A673 (cell line): ENCODE data around the gene KIFBP. TPM values are rescaled to one million over a fixed set of nuclear protein-coding genes. Genes with fewer than 3 reads are reported as not detected.

Source experiments
- BruUV-seq: library from RNA; stranded (reverse); fragments of 400-500 nt; replicated peaks from 2 replicates; lab custom pipeline; 2021; lab: Mats Ljungman, UMichigan
- CTCF ChIA-PET: fragments of 300-600 bp; sonication (Branson Sonifier 250); formaldehyde crosslinking; loops from one replicate; lab custom pipeline; 2022; ENCODE audit warnings: antibody characterized with exemption; lab: Charles Lee
- POLR2A ChIA-PET: fragments of 300-600 bp; sonication (Branson Sonifier 250); formaldehyde crosslinking; loops from one replicate; lab custom pipeline; 2022; ENCODE audit warnings: antibody characterized with exemption; ENCODE audit not compliant: low non-redundant PET; lab: Charles Lee
- DNase-seq: peaks from one replicate; pipeline ENCODE4 v3.0.0-alpha.2; 2015; ENCODE audit warnings: low spot score
- H3K27ac ChIP-seq: fragments of 200-600 bp; sonication (generic); 2 replicates; pipeline ENCODE4 v1.5.1; 2016; ENCODE audit warnings: mixed run types, low read depth, mild to moderate bottlenecking, mixed read lengths, antibody characterized with exemption, low read length; ENCODE audit not compliant: poor library complexity, severe bottlenecking
- H3K27me3 ChIP-seq: fragments of 200-600 bp; sonication (generic); replicated peaks from 2 replicates; pipeline ENCODE4 v1.6.1; 2017; ENCODE audit warnings: mixed run types, low read depth, mild to moderate bottlenecking, mixed read lengths, antibody characterized with exemption, low read length; ENCODE audit not compliant: insufficient read depth, poor library complexity
- H3K36me3 ChIP-seq: fragments of 200-600 bp; sonication (generic); 2 replicates; pipeline ENCODE4 v1.6.1; 2016; ENCODE audit warnings: mixed run types, mild to moderate bottlenecking, mixed read lengths, antibody characterized with exemption, low read length; ENCODE audit not compliant: insufficient read depth, poor library complexity, severe bottlenecking
- H3K4me1 ChIP-seq: fragments of 200-600 bp; sonication (generic); 2 replicates; pipeline ENCODE4 v1.6.1; 2017; ENCODE audit warnings: mixed run types, mild to moderate bottlenecking, mixed read lengths, antibody characterized with exemption, low read length; ENCODE audit not compliant: insufficient read depth, poor library complexity, severe bottlenecking
- H3K4me3 ChIP-seq: fragments of 200-600 bp; sonication (generic); 2 replicates; pipeline ENCODE4 v1.5.1; 2016; ENCODE audit warnings: low read depth, mixed run types, mild to moderate bottlenecking, mixed read lengths, low read length; ENCODE audit not compliant: poor library complexity, severe bottlenecking
- H3K9me3 ChIP-seq: fragments of 200-600 bp; sonication (generic); 2 replicates; pipeline ENCODE4 v1.6.1; 2016; ENCODE audit warnings: mixed run types, low read depth, mild to moderate bottlenecking, mixed read lengths, antibody characterized with exemption, low read length; ENCODE audit not compliant: poor library complexity, severe bottlenecking
- EZH2 ChIP-seq: fragments of 200-600 bp; sonication (generic); IDR thresholded peaks from 2 replicates; pipeline ENCODE4 v1.6.1; 2017; ENCODE audit warnings: borderline replicate concordance, low read depth, mild to moderate bottlenecking, mixed read lengths, antibody characterized with exemption, low read length; ENCODE audit not compliant: poor library complexity, severe bottlenecking
- intact Hi-C: fragments of 100-400 bp; cut with micrococcal nuclease; formaldehyde crosslinking; loops from one replicate; pipeline ENCODE4 v1.10.0; 2022; ENCODE audit not compliant: unreplicated experiment
- total RNA-seq: library from RNA; stranded (reverse); gene quantifications from 2 replicates; pipeline ENCODE4 v1.2.3, GENCODE V29; 2021
- TF ChIP-seq, protein P1 (sequence below): fragments of 300-800, 200-600 bp; sonication (generic); conservative IDR thresholded peaks from 2 replicates; pipeline ENCODE4 v1.5.1; 2017; ENCODE audit warnings: low read depth, mild to moderate bottlenecking, antibody characterized with exemption, low read length, moderate library complexity, mixed read lengths

The KIFBP gene
- total RNA-seq, 1 experiment from 2014 or later, result 42.8 TPM

- Histone ChIP-seq H3K4me1 (no peaks in the 10 kb centered on the region), H3K27ac (no peak overlapping the region), H3K9me3 (no peaks in the 10 kb centered on the region), H3K36me3 (peaks cover 13% of the 10 kb centered on the region), H3K4me3 (no peak overlapping the region), H3K27me3 (no peaks in the 10 kb centered on the region)
- no peak for DNase-seq
- TF ChIP-seq, protein P1, sequence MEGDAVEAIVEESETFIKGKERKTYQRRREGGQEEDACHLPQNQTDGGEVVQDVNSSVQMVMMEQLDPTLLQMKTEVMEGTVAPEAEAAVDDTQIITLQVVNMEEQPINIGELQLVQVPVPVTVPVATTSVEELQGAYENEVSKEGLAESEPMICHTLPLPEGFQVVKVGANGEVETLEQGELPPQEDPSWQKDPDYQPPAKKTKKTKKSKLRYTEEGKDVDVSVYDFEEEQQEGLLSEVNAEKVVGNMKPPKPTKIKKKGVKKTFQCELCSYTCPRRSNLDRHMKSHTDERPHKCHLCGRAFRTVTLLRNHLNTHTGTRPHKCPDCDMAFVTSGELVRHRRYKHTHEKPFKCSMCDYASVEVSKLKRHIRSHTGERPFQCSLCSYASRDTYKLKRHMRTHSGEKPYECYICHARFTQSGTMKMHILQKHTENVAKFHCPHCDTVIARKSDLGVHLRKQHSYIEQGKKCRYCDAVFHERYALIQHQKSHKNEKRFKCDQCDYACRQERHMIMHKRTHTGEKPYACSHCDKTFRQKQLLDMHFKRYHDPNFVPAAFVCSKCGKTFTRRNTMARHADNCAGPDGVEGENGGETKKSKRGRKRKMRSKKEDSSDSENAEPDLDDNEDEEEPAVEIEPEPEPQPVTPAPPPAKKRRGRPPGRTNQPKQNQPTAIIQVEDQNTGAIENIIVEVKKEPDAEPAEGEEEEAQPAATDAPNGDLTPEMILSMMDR, result no peak
- no peak for TF ChIP-seq EZH2
- no TSS peak for BruUV-seq
- ChIA-PET CTCF (no interaction called here), POLR2A (no interaction called here)
- intact Hi-C loops, result no loop called here
Measured at GRCh38 chr10:69018613-69019012, 30.0 kb downstream of the KIFBP start.

DNA sequence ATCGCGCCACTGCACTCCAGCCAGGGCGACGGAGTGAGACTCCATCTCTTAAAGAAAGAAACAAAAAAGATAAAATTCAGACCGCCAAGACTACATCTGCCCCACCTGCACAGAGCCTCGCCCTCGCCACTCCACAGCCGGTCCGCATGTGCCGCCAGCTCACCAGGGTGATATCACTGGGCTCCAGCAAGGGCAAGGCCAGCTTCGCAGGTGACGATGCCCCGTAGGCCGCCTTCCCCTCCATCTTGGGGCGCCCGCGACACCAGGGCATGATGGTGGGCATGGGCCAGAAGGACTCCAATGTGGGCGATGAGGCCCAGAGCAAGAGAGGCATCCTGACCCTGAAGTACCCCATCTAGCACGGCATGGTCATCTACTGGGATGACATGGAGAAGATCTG is 34.0 kb downstream of the KIFBP start:
- no peak overlapping the region for H3K4me3 ChIP-seq
- no peaks in the 10 kb centered on the region for H3K36me3 ChIP-seq
- TF ChIP-seq, protein P1, result no peak
- no peak for TF ChIP-seq EZH2
- no peaks in the 10 kb centered on the region for H3K9me3 ChIP-seq
- POLR2A ChIA-PET, result no interaction called here
- no peaks in the 10 kb centered on the region for H3K27me3 ChIP-seq
- CTCF ChIA-PET, result no interaction called here
- H3K4me1 ChIP-seq, result no peaks in the 10 kb centered on the region
- no TSS peak for BruUV-seq
- intact Hi-C loops, result no loop called here
- no peak overlapping the region for H3K27ac ChIP-seq
- no peak for DNase-seq

- no peak for TF ChIP-seq EZH2
- TF ChIP-seq, protein P1, result no peak
- DNase-seq, result no peak
- Histone ChIP-seq H3K36me3 (no peaks in the 10 kb centered on the region), H3K27ac (no peak overlapping the region), H3K9me3 (peaks cover 4% of the 10 kb centered on the region), H3K4me1 (no peaks in the 10 kb centered on the region), H3K27me3 (no peaks in the 10 kb centered on the region), H3K4me3 (no peak overlapping the region)
- intact Hi-C loops, result no loop called here
- ChIA-PET POLR2A (no interaction called here), CTCF (no interaction called here)
- BruUV-seq, result no TSS peak
Measured at GRCh38 chr10:69025370-69025896, 36.8 kb downstream of the KIFBP start.
